ENCODE measurements around the gene KRTAP4-7. TPM values are rescaled to one million over a fixed set of nuclear protein-coding genes. Genes with fewer than 3 reads are reported as not detected.
A peak's percentile ranks its signal among the peaks of the same experiment; 100 is the strongest.
"Not testable (repeated sequence)": the region's sequence is repeated elsewhere in the genome, so short reads cannot be mapped to it uniquely, and the experiment has no call there.

The KRTAP4-7 gene
- total RNA-seq = not detected
- polyA plus RNA-seq = not detected

DNA sequence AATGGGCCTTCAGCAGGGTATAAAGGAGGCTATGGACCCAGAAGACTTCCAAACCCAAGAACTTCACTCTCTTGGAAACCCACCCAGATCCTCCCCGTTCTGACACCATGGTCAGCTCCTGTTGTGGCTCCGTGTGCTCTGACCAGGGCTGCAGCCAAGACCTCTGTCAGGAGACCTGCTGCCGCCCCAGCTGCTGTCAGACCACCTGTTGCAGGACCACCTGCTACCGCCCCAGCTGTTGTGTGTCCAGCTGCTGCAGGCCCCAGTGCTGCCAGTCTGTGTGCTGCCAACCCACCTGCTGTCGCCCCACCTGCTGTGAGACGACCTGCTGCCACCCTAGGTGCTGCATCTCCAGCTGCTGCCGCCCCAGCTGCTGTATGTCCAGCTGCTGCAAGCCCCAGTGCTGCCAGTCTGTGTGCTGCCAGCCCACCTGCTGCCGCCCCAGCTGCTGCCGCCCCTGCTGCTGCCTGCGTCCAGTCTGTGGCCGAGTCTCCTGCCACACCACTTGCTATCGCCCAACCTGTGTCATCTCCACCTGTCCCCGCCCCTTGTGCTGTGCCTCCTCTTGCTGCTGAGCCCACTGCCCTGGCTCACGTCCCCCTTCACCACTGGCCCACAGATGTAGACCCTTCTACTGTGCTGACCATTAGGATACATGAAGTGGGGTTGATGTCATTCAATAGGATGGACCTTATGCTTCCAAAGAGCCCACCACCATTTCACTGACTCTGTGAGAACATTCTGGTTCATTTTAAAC lies at the start of gene KRTAP4-7:
TSS of gene KRTAP4-7 (plus strand) at position 51 of the 757 bp plus-strand sequence. CDS start at position 108, 57 bp downstream.
- H3K27me3 ChIP-seq; H3K9me3 ChIP-seq; H3K27ac ChIP-seq; ATAC-seq; FAIRE-seq; H3K36me3 ChIP-seq; intact Hi-C loops (cut with DNase I); DNase-seq; H3K4me3 ChIP-seq; H3K4me1 ChIP-seq: not testable (repeated sequence)
- WGBS, 2 donors = 59 to 64% methylated on average over 9 to 14 of the region's 14 CpGs

GRCh38 chr17:41034346-41034935 lies 49.5 kb upstream of the KRTAP4-7 start, which contains the start of gene KRTAP1-3:
KRTAP1-3 (minus strand) TSS chr17:41034874; CDS start chr17:41034821, 53 bp downstream.
- H3K9me3 ChIP-seq; H3K36me3 ChIP-seq; intact Hi-C loops (cut with DNase I); H3K4me3 ChIP-seq; H3K27me3 ChIP-seq; FAIRE-seq; ATAC-seq; H3K27ac ChIP-seq; H3K4me1 ChIP-seq: not testable (repeated sequence)
- WGBS, 2 donors = 78 to 83% methylated on average over 10 of the region's 10 CpGs
- DNase-seq = peak in 1 of 6 donors; percentile 33

GRCh38 chr17:41037853-41038350 lies 46.0 kb upstream of the KRTAP4-7 start:
- TF ChIP-seq, protein P1, sequence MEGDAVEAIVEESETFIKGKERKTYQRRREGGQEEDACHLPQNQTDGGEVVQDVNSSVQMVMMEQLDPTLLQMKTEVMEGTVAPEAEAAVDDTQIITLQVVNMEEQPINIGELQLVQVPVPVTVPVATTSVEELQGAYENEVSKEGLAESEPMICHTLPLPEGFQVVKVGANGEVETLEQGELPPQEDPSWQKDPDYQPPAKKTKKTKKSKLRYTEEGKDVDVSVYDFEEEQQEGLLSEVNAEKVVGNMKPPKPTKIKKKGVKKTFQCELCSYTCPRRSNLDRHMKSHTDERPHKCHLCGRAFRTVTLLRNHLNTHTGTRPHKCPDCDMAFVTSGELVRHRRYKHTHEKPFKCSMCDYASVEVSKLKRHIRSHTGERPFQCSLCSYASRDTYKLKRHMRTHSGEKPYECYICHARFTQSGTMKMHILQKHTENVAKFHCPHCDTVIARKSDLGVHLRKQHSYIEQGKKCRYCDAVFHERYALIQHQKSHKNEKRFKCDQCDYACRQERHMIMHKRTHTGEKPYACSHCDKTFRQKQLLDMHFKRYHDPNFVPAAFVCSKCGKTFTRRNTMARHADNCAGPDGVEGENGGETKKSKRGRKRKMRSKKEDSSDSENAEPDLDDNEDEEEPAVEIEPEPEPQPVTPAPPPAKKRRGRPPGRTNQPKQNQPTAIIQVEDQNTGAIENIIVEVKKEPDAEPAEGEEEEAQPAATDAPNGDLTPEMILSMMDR (IDR thresholded peaks at IDR 0.05) = no peak
- ATAC-seq (no peak), FAIRE-seq (no peak), DNase-seq (no peak)
- no peaks in the 10 kb centered on the region for H3K9me3 ChIP-seq
- 68 to 87% methylated on average over 2 of the region's 2 CpGs for WGBS, 2 donors
- intact Hi-C loops (cut with DNase I) = no loop called here
- H3K4me3 ChIP-seq = no peak overlapping the region
- H3K27ac ChIP-seq = no peak overlapping the region
- H3K36me3 ChIP-seq = no peaks in the 10 kb centered on the region
- no peaks in the 10 kb centered on the region for H3K27me3 ChIP-seq
- H3K4me1 ChIP-seq = peaks cover 0 to 7% (median 5%) of the 10 kb centered on the region in 3 donors

- FAIRE-seq; H3K9me3 ChIP-seq; H3K36me3 ChIP-seq; H3K4me3 ChIP-seq; intact Hi-C loops (cut with DNase I); H3K4me1 ChIP-seq; H3K27me3 ChIP-seq: not testable (repeated sequence)
- peak within 1 kb of the TSS in 3 of 4 donors; percentile 15 to 55 (median 26) for H3K27ac ChIP-seq
- 43 to 47% methylated on average over 12 to 14 of the region's 14 CpGs for WGBS, 2 donors
- ATAC-seq = peak; percentile 70 to 90 (median 86)
- peak; percentile 19 to 90 (median 70) for DNase-seq
Observed at GRCh38 chr17:41040783-41041571, 43.0 kb upstream of the KRTAP4-7 start, which contains the start of gene KRTAP1-1. KRTAP1-1 (minus strand) TSS chr17:41041450; CDS start chr17:41041397, 53 bp downstream.

- Histone ChIP-seq H3K9me3 (no peaks in the 10 kb centered on the region), H3K4me1 (peaks cover 0 to 7% (median 5%) of the 10 kb centered on the region in 3 donors), H3K36me3 (no peaks in the 10 kb centered on the region), H3K4me3 (no peak overlapping the region), H3K27me3 (peaks cover 0 to 4% (median under 1%) of the 10 kb centered on the region in 4 donors), H3K27ac (no peak overlapping the region)
- 92 to 94% methylated on average over 1 of the region's 1 CpG for WGBS, 2 donors
- intact Hi-C loops (cut with DNase I) = no loop called here
- no peak for ATAC-seq
- no peak for DNase-seq
- FAIRE-seq = no peak
- TF ChIP-seq, protein P1 (IDR thresholded peaks at IDR 0.05) = no peak
Observed at GRCh38 chr17:41042953-41043352, 41.0 kb upstream of the KRTAP4-7 start.

DNA sequence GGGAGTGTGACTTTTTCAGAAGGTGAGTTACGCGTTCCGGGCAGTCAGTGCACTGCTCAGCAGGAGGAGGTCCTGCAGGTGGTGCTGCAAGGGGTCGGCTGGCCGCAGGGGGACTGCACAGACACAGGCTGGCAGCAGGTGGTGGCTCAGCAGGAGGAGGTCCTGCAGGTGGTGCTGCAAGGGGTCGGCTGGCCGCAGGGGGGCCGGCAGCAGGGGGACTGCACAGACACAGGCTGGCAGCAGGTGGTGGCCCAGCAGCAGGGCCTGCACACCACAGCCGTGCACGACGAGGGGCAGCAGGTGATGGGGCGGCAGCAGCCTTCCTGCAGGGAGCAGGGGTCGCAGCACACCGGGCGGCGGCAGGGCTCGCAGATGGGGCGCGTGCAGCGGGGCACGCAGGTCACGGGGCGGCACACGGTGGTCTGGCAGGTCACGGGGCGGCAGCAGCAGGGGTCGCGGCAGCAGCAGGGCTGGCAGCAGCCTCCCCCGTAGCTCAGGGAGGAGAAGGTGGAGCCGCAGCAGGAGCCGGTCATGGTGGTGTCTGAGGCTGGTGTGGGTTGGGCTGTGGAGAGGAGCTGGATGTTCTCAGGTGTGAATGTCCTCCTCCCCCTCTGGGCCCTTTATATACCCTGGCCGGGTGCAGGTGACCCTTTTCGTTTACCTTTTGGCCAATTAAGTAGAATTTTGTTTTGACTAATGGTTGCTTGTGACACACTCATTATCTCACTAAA lies 37.0 kb upstream of the KRTAP4-7 start, which contains the start of gene KRTAP2-1:
TSS of gene KRTAP2-1 (minus strand) at position 582 of the 731 bp plus-strand sequence. CDS start at position 533, 49 bp downstream.
- H3K36me3 ChIP-seq; H3K9me3 ChIP-seq; ATAC-seq; FAIRE-seq; H3K4me3 ChIP-seq; H3K27me3 ChIP-seq; H3K4me1 ChIP-seq; DNase-seq; intact Hi-C loops (cut with DNase I); H3K27ac ChIP-seq: not testable (repeated sequence)
- 38 to 48% methylated on average over 7 to 10 of the region's 33 CpGs for WGBS, 2 donors
